ENCODE results near the gene RPTOR.

DNA sequence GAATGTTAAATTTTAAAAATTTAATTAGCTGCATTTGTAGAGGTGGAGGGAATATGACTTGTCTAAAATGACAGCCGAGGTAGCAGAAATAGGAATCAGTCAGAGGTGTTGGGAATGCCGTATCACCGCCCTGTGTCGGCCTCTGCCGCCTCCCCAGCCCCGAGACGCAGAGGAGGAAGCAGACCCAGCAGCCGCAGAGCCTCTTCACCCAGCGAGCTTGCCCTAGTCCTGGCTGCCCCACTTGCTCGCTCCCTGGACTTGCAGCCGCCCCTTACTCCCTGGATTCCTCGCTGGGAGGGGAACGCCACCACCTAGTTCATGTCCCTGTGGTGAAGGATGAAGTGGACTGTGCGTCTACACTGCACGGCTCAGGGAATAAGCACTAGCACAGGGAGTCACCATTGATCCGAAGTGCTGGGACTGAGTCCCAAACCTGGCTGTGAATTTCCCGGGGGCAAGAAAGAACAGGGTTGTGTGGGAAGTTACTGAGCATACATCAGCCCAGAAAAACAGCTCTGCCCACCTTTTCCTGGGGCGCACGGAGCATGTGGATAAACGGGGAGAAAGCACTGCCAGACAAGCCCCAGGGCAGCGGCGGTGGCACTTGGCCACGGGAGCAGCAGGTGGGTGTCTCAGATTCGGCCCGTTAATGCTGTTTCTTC, 76.8 kb downstream of the RPTOR start:
- TF ChIP-seq, protein P1, sequence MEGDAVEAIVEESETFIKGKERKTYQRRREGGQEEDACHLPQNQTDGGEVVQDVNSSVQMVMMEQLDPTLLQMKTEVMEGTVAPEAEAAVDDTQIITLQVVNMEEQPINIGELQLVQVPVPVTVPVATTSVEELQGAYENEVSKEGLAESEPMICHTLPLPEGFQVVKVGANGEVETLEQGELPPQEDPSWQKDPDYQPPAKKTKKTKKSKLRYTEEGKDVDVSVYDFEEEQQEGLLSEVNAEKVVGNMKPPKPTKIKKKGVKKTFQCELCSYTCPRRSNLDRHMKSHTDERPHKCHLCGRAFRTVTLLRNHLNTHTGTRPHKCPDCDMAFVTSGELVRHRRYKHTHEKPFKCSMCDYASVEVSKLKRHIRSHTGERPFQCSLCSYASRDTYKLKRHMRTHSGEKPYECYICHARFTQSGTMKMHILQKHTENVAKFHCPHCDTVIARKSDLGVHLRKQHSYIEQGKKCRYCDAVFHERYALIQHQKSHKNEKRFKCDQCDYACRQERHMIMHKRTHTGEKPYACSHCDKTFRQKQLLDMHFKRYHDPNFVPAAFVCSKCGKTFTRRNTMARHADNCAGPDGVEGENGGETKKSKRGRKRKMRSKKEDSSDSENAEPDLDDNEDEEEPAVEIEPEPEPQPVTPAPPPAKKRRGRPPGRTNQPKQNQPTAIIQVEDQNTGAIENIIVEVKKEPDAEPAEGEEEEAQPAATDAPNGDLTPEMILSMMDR (IDR thresholded peaks at IDR 0.05) = no peak
- TF ChIP-seq POLR2A (IDR thresholded peaks at IDR 0.05; ENCODE audit: low read depth) (no peak), POLR2AphosphoS5 (IDR thresholded peaks at IDR 0.05) (no peak)

All from esophagus muscularis mucosa (tissue), 3 donors.